TTC549 (cell line): ENCODE measurements around the gene XXYLT1.
"Not testable (repeated sequence)": the region's sequence is repeated elsewhere in the genome, so short reads cannot be mapped to it uniquely, and the experiment has no call there.

Source experiments
- FAIRE-seq: peaks from 2 replicates; lab custom pipeline; 2012; peaks lifted over from hg19 to GRCh38; lab: Jason Lieb, UNC

The XXYLT1 gene

GRCh38 chr3:195207731-195208130 is 63.2 kb downstream of the XXYLT1 start:
- no peak for FAIRE-seq

- FAIRE-seq, result no peak
Observed at GRCh38 chr3:195207056-195207455, 63.9 kb downstream of the XXYLT1 start.

GRCh38 chr3:195204360-195205163 is 66.4 kb downstream of the XXYLT1 start:
- FAIRE-seq, result no peak

- no peak for FAIRE-seq
Observed at GRCh38 chr3:195203606-195204005, 67.4 kb downstream of the XXYLT1 start.

GRCh38 chr3:195201295-195201694 is 69.7 kb downstream of the XXYLT1 start:
- no peak for FAIRE-seq

GRCh38 chr3:195200010-195200822 is 70.7 kb downstream of the XXYLT1 start:
- FAIRE-seq, result no peak

- FAIRE-seq, result no peak
Observed at GRCh38 chr3:195198426-195199346, 72.3 kb downstream of the XXYLT1 start.

GRCh38 chr3:195197765-195198425 is 73.1 kb downstream of the XXYLT1 start:
- no peak for FAIRE-seq

- FAIRE-seq, result no peak
Observed at GRCh38 chr3:195196266-195196665, 74.7 kb downstream of the XXYLT1 start.

- FAIRE-seq, result no peak
Observed at GRCh38 chr3:195195321-195196209, 75.4 kb downstream of the XXYLT1 start.

- FAIRE-seq, result no peak
Observed at GRCh38 chr3:195194559-195195206, 76.3 kb downstream of the XXYLT1 start.

- no peak for FAIRE-seq
Observed at GRCh38 chr3:195191580-195191979, 79.4 kb downstream of the XXYLT1 start.

GRCh38 chr3:195189821-195190220 is 81.1 kb downstream of the XXYLT1 start:
- FAIRE-seq, result no peak

GRCh38 chr3:195188426-195188927 is 82.5 kb downstream of the XXYLT1 start:
- no peak for FAIRE-seq

- FAIRE-seq, result no peak
Observed at GRCh38 chr3:195187609-195188425, 83.1 kb downstream of the XXYLT1 start.

GRCh38 chr3:195186710-195187047 is 84.3 kb downstream of the XXYLT1 start:
- not testable (repeated sequence) for FAIRE-seq

GRCh38 chr3:195186041-195186709 is 84.8 kb downstream of the XXYLT1 start:
- no peak for FAIRE-seq

GRCh38 chr3:195185583-195185982 is 85.4 kb downstream of the XXYLT1 start:
- FAIRE-seq, result no peak
